Retinal pigment epithelial cell (primary cell): ENCODE measurements around the gene KIAA2012.

ENCODE experiments used
- DNase-seq: peaks from one replicate; pipeline ENCODE4 v3.0.0-alpha.2; 2010; ENCODE audit warnings: low read depth
- H3K4me3 ChIP-seq: 2 replicates; pipeline ENCODE4 v1.5.1; 2011; ENCODE audit warnings: mild to moderate bottlenecking, low read length, control low read depth, moderate library complexity
- CTCF ChIP-seq: conservative IDR thresholded peaks from 2 replicates; pipeline ENCODE4 v1.5.1; 2011; ENCODE audit warnings: low read depth, low read length, control low read depth, inconsistent platforms

The KIAA2012 gene

DNA sequence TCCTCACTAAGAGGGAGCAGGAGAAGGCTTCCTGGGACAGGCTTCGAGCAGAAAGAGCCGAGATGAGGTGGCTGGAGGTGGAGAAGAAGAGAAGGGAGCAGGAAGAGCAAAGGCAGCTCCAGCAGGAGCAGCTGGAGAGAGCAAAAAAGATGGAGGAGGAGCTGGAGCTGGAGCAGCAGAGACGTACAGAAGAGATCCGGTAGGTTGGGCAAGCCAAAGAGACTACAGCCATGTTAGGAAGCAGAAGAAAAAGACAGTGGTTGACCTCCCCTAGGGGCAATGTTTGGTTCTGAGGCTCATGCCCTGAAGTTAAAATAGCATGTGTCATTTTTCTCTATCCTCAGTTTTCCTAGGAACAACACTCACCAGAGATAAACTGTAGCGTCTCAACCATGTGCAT, 120.2 kb downstream of the KIAA2012 start:
- no peak for DNase-seq
- H3K4me3 ChIP-seq, result no peak overlapping the region
- no peak for TF ChIP-seq CTCF

DNA sequence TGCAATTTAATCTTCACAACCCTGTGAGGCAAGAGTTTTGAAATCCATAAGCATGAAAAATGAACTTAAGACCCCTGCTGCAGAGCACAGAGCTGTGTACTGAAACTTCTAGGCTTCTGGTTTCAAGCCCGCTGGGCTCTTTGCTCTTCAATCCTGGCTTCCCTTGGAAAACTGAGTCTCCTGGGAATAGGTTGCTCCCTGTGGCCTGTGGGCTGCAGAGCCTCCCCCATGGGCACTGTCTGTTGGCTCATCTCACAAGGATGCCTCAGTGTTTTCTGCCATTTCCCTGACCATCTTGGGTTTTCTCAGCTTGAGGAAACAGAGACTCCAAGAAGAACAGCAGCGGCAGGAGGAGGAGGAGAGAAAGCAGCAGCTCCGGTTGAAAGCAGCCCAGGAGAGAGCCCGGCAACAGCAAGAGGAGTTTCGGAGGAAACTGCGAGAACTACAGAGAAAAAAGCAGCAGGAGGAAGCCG, 120.9 kb downstream of the KIAA2012 start:
- DNase-seq, result no peak
- H3K4me3 ChIP-seq, result no peak overlapping the region
- no peak for TF ChIP-seq CTCF

- no peak overlapping the region for H3K4me3 ChIP-seq
- no peak for TF ChIP-seq CTCF
- DNase-seq, result no peak
Measured at GRCh38 chr2:202194418-202194817, 121.4 kb downstream of the KIAA2012 start.

DNA sequence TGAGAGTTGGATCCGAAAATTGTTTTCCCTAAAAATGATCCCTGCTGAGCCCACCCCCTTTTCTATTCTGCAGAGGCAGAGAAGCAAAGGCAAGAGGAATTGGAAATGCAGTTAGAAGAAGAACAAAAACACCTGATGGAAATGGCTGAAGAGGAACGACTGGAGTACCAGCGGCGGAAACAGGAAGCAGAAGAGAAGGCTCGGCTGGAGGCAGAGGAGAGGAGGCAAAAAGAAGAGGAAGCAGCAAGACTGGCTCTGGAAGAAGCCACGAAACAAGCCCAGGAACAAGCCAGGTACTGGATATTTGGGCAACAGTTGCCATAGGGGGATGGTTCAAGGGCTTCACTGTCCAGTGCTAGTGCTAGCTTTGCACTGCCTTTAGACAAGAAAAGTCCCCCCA, 123.7 kb downstream of the KIAA2012 start:
- no peak for DNase-seq
- no peak for TF ChIP-seq CTCF
- no peak overlapping the region for H3K4me3 ChIP-seq

DNA sequence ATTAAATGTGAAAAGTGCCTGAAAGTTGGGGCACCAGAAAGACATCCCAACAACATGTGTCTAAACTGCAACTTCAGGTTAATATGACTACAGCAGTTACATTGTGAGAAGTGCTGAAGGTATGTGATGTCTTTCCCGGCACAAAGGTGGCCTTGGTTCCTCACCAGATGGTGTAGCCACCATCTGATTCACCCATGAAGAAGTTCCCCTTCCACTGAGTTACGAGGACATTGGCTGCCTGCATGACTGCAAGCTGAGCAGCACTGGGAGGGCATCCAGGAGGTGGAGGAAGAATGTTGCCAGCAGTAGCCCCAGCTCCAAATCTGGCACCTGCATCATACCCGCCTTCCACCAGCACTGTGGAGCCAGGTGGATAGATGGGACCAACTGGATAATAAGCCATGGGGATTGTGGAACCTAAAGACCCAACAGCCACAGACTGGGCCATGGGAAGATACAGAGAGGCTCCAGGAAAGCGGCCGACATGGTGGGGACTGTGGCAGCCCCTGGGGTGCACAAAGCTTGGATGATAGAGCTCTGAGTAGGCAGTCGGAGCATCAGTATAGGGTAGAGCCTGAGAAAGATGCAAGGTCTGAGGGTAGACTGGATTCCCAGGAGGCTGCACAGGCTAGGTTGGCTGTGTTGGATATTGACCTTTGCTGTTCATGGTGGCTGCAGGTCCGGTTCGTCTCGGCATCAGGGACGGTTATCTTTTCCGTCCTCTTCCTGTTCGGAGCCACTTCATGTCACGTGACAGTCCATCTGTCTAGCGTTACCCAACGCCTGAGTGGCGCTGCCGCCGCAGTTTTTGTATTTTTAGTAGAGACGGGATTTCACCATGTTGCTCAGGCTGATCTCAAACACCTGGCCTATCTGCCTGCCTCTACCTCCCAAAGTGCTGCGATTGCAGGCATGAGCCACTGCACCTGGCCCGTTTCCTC, 128.4 kb downstream of the KIAA2012 start:
- H3K4me3 ChIP-seq, result no peak overlapping the region
- TF ChIP-seq CTCF, result no peak
- no peak for DNase-seq

- H3K4me3 ChIP-seq, result no peak overlapping the region
- no peak for TF ChIP-seq CTCF
- no peak for DNase-seq
Measured at GRCh38 chr2:202203348-202203747, 130.3 kb downstream of the KIAA2012 start.

- H3K4me3 ChIP-seq, result no peak overlapping the region
- DNase-seq, result no peak
- TF ChIP-seq CTCF, result no peak
Measured at GRCh38 chr2:202204855-202205254, 131.8 kb downstream of the KIAA2012 start.
